Motor neuron (in vitro differentiated cells): Measurements from ENCODE around the gene PAPPA2. TPM values are rescaled to one million over a fixed set of nuclear protein-coding genes. Genes with fewer than 3 reads are reported as not detected.
"Not testable (repeated sequence)": the region's sequence is repeated elsewhere in the genome, so short reads cannot be mapped to it uniquely, and the experiment has no call there.

Experiments used
- ATAC-seq, 8 experiments: fragments of 200-7000 bp; cut with Tn5 transposase; replicated peaks in 6 of 8; 2 replicates each; pipeline ENCODE4 v1.8.0; 2021; ENCODE audit warnings: mild to moderate bottlenecking in 8 of 8, moderate library complexity in 8 of 8
- H3K27ac ChIP-seq, 2 donors: fragments of 250-450 bp; sonication (Bioruptor Pico); 2 replicates each; pipeline ENCODE4 v1.9.0; 2021; ENCODE audit warnings: antibody characterized with exemption in 2 of 2, mild to moderate bottlenecking in 2 of 2, moderate library complexity in 1 of 2
- H3K4me1 ChIP-seq, 2 donors: fragments of 250-450 bp; sonication (Bioruptor Pico); replicated peaks in 1 of 2; 2 replicates each; pipeline ENCODE4 v1.6.1; 2021; ENCODE audit warnings: antibody characterized with exemption in 2 of 2, mild to moderate bottlenecking in 2 of 2, moderate library complexity in 1 of 2
- H3K4me3 ChIP-seq, 5 donors: fragments of 250-450 bp; sonication (Bioruptor Pico); 2 replicates each; pipeline ENCODE4 v1.9.0; 2021; ENCODE audit warnings: antibody characterized with exemption in 5 of 5, mild to moderate bottlenecking in 5 of 5, moderate library complexity in 4 of 5
- WGBS, 10 experiments: fragments of 450-650 bp; shearing (Covaris generic); methylation state at CpG; one replicate each; pipeline ENCODE4 v1.0.0; 2022; 5-methylcytosine and 5-hydroxymethylcytosine counted together
- in situ Hi-C, 9 experiments: fragments of 400-800 bp; cut with MboI; loops; one replicate each; pipeline ENCODE4 v1.15.0; 2021; ENCODE audit warnings: low sequenced_read_pairs in 9 of 9, low pct_unique_long_range_greater_than_20kb in 2 of 9; ENCODE audit not compliant: unreplicated experiment in 9 of 9
- total RNA-seq, 8 experiments: library from RNA; unstranded; fragments of 300-600 nt; gene quantifications; 2 replicates each; pipeline versions ENCODE4 v1.2.3 to v1.2.4, GENCODE V29; 2022

The PAPPA2 gene
- total RNA-seq, 8 experiments from 2014 or later = 1.8 to 82.0 (median 7.1) TPM

DNA sequence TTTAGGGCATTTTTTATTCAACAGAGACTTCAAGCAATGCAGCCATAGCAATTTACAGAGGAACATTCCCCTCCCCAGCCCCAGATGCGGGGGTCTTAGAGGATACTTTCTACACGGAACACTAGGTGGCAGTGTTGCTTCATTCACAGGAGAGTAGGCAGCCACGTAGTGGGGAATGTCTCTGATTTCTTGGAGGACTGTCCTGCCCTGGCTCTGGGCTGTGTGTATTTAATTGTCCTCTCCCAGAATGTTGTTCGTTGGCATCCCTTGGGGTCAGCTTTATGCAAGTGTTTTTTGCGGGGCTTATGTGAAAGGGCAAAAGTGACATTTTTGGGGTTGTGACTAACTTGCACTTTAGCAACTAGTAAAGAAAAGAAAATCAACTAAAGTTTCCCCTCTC is 96.9 kb downstream of the PAPPA2 start:
- Histone ChIP-seq H3K4me1 (peaks cover 0 to 3% of the 10 kb centered on the region in 2 donors), H3K27ac (no peak overlapping the region), H3K4me3 (no peak overlapping the region)
- in situ Hi-C loops = loop anchor here in 7 of 9 experiments (10.0 to 25.0 kb wide), 6 partner anchors 95 to 302 kb away; partner anchors contain the start of gene PAPPA2 (in 1 of the 7)
- peak; percentile 92 to 100 (median 97) for ATAC-seq
- WGBS, 10 experiments = 0 to 15% (median 0%) methylated on average over 2 to 5 of the region's 5 CpGs; no CpG with 5 or more reads in 3 of the 10 experiments

DNA sequence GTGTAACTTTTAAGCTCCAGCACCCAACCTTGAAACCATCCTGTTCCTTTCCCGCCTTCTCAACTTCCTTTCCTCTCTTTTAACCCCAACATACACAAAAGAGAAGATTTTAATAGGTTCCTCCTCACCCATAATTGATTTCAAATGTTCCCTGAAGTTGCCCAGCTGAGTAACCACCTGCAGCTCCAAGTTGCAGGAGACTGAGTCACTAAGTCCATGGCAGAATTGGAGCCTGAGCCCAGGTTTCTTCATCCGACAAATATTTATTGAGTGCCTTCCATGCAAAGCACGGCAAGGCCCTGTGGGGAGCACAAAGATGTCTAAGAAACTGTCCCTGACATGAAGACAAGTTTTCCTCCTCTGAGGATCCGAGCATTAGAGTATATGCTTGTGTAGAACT is 97.7 kb downstream of the PAPPA2 start:
- no peak for ATAC-seq
- in situ Hi-C loops = loop anchor here in 7 of 9 experiments (10.0 to 25.0 kb wide), 5 partner anchors 127 to 302 kb away; no protein-coding TSS in a partner anchor

DNA sequence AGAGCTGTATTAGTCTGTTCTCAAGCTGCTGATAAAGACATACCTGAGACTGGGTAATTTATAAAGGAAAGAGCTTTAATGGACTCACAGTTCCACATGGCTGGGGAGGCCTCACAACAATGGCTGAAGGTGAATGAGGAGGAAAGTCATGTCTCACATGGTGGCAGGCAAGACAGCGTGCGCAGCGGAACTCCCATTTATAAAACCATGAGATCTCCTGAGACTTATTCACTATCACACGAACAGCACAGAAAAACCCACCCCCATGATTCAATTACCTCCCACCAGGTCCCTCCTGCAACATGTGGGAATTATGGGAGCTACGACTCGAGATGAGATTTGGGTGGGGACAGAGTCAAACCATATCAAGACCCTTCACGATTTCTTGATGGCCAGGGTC is 98.8 kb downstream of the PAPPA2 start:
- not testable (repeated sequence) for ATAC-seq

More for the DNA sequence above, 97.7 kb downstream of the PAPPA2 start:
- H3K4me1 ChIP-seq = no peaks in the 10 kb centered on the region
- 14 to 98% (median 79%) methylated on average over 2 to 4 of the region's 4 CpGs; no CpG with 5 or more reads in 1 of the 10 experiments for WGBS, 10 experiments
- H3K4me3 ChIP-seq = no peak overlapping the region
- H3K27ac ChIP-seq = no peak overlapping the region

DNA sequence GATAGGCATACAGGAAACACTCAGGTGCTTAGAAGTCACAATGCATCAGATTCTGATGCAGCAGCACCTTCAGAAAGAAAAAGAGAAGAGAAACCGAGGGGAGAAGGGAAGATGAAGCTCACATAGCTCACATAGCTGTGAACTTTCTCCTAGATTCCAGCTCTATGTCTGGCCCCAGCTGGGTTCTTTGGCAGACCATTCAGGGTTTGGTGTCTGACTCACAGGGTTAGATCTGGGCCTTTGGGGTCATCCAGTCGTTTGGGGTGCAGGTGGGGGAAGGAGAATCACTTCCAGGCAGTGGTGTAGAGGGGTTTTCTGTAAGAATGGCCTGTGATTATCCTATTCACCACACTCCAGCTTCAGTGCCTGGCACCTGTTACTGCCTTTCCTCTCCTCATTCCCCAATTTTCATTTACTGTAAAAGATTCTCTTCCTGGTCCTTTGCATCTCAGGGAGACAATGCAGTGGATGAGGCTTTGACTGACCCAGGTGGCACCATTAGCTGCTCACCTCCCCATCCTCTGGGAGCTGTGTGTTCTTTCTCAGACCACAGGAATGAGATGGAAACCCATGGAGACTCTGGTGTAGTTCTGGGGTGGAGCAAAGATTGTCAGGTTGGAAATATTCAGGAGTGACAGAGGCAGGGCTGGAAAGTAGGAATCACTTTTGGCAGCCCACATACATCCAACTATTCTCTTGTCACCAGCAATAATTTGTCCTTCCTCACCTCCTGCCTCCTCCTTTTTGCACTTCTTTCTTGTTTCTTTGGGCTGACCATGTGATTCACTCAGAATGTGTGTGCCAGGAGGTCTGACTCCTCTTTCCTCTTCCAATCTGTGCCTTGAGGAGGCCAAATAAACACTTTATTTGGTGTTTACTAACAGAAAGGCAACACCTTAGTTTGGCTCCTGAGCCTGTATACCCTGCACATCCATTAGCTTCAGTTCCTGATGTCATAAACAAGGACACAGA is 103.3 kb downstream of the PAPPA2 start:
- WGBS, 10 experiments = 0 to 51% (median 17%) methylated on average over 1 to 2 of the region's 2 CpGs; no CpG with 5 or more reads in 5 of the 10 experiments
- ATAC-seq = no peak
- Histone ChIP-seq H3K27ac (no peak overlapping the region), H3K4me1 (no peaks in the 10 kb centered on the region), H3K4me3 (no peak overlapping the region)
- in situ Hi-C loops = loop anchor here in 7 of 9 experiments (10.0 to 25.0 kb wide), 5 partner anchors 121 to 296 kb away; no protein-coding TSS in a partner anchor

More for the DNA sequence above, 98.8 kb downstream of the PAPPA2 start:
- in situ Hi-C loops = loop anchor here in 7 of 9 experiments (10.0 to 25.0 kb wide), 5 partner anchors 126 to 301 kb away; no protein-coding TSS in a partner anchor
- H3K4me1 ChIP-seq, H3K27ac ChIP-seq, H3K4me3 ChIP-seq: not testable (repeated sequence)
- 40 to 100% (median 83%) methylated on average over 1 to 7 of the region's 7 CpGs; no CpG with 5 or more reads in 3 of the 10 experiments for whole genome bisulfite sequencing, 10 experiments

DNA sequence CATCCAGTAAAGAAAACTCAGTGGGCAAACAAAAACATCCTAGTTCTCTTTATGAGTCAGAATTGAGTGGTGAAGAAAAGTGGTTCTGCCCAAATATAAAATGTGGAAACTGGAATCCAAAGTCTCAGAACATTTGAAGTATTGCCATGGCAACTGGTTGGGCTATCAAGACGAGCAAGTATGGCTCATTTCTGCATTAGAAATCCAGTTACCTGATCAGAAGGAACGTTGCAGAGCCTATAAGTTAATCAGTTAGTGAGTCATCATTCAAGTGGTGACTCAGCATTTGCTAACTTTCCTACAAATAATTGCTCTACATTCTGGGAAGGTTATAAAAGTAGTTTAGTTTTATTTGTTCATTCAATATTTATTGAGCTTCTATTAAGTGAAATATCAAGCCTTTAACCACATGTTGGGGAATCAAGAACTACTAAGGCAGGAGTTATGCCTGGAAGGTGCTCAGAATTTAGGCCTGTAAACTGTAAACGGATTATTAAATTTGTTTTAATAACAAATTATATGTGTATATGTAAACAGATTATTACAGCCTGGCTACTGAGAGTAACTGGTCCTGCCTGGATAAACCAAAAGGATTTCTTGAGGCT is 104.3 kb downstream of the PAPPA2 start:
- Histone ChIP-seq H3K4me3 (no peak overlapping the region), H3K4me1 (no peaks in the 10 kb centered on the region), H3K27ac (no peak overlapping the region)
- WGBS, 10 experiments = 0 to 92% (median 27%) methylated on average over 1 to 3 of the region's 3 CpGs
- in situ Hi-C loops = loop anchor here in 7 of 9 experiments (10.0 to 25.0 kb wide), 5 partner anchors 120 to 295 kb away; no protein-coding TSS in a partner anchor
- ATAC-seq = peak in 2 of 8 experiments; percentile 48 to 63

DNA sequence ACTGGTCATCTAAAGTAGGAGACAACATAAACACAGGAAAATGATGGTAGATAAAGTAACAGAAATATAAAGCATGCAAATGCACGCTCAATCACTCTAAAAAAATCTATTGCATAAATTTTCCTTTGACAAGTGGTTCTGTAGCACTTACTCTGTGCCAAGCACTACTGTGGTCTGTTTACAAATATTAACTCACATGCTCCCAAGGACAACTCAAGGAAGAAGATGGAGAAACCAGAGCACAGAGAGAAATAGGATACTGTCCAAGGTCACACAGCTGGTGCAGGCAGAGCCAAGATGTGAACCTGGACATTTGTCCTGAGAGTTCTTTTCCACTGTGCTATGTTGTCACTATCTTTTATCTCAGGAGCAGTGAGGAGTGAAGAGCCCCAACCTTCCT is 105.2 kb downstream of the PAPPA2 start:
- ATAC-seq = no peak
- no peak overlapping the region for H3K4me3 ChIP-seq
- WGBS, 10 experiments = 56 to 100% (median 84%) methylated on average over 1 of the region's 1 CpG; no CpG with 5 or more reads in 2 of the 10 experiments
- in situ Hi-C loops = loop anchor here in 7 of 9 experiments (10.0 to 25.0 kb wide), 5 partner anchors 119 to 294 kb away; no protein-coding TSS in a partner anchor
- no peak overlapping the region for H3K27ac ChIP-seq
- H3K4me1 ChIP-seq = no peaks in the 10 kb centered on the region

DNA sequence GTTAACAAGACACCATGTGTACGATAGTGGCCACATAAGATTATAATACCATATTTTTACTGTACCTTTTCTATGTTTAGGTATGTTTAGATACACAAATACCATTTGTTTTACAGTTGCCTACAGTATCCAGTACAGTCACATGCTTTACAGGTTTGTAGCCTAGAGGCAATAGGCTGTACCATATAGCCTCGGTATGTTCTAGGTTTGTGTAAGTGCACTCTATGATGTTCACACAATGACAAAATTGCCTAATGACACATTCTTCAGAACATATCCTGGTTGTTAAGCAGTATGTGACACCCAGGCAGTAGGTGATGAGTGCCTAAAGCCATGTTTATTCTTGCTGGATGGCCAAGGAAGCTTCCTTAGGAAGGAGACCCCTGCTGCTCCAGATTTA is 111.8 kb downstream of the PAPPA2 start:
- WGBS, 10 experiments = 44 to 100% (median 88%) methylated on average over 1 to 2 of the region's 2 CpGs; no CpG with 5 or more reads in 2 of the 10 experiments
- in situ Hi-C loops = loop anchor here in 6 of 9 experiments (25.0 kb wide), 4 partner anchors 113 to 288 kb away; no protein-coding TSS in a partner anchor
- Histone ChIP-seq H3K27ac (no peak overlapping the region), H3K4me1 (no peaks in the 10 kb centered on the region), H3K4me3 (no peak overlapping the region)
- no peak for ATAC-seq

DNA sequence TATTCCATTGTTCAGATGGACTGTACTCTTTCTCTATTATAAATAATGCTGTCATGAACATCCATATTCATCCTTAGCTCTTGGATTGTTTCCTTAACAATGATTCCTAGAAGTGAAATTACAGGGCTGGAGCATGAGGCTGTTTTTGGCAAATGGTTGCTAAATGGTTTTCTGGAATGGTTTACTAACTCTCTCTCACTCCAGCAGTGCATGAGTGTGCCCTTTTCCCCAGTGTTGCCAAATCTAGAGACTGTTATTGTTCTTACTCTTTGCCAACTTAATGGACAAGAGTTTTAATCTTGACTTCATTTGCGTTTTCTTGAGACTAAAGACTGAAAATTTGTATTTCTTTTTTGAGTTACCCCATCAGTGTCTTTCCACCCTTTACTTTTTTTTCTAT is 113.0 kb downstream of the PAPPA2 start:
- Histone ChIP-seq H3K4me1 (no peaks in the 10 kb centered on the region), H3K27ac (no peak overlapping the region), H3K4me3 (no peak overlapping the region)
- WGBS, 10 experiments = 20 to 85% (median 71%) methylated on average over 1 of the region's 1 CpG; no CpG with 5 or more reads in 3 of the 10 experiments
- in situ Hi-C loops = no loop called here
- ATAC-seq = no peak

DNA sequence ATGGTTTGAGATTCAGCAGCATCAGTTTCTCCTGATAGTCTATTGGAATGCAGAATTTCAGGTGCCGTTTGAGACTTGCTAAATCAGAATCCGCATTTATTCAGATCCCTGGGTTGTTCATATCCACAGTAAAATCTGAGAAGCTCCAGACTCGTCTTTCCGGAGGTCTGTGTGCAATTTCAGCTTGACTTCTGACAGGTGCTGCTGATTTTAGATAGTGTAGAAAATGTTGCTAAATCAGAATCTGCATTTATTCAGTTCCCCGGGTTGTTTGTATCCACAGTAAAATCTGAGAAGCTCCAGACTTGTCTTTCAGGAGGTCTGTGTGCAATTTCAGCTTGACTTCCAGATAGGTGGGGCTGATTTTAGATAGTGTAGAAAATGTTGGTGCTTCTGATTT is 113.7 kb downstream of the PAPPA2 start:
- no peaks in the 10 kb centered on the region for H3K4me1 ChIP-seq
- no peak overlapping the region for H3K4me3 ChIP-seq
- in situ Hi-C loops = no loop called here
- no peak overlapping the region for H3K27ac ChIP-seq
- ATAC-seq = no peak
- 31 to 93% (median 80%) methylated on average over 1 to 5 of the region's 5 CpGs; no CpG with 5 or more reads in 2 of the 10 experiments for WGBS, 10 experiments

DNA sequence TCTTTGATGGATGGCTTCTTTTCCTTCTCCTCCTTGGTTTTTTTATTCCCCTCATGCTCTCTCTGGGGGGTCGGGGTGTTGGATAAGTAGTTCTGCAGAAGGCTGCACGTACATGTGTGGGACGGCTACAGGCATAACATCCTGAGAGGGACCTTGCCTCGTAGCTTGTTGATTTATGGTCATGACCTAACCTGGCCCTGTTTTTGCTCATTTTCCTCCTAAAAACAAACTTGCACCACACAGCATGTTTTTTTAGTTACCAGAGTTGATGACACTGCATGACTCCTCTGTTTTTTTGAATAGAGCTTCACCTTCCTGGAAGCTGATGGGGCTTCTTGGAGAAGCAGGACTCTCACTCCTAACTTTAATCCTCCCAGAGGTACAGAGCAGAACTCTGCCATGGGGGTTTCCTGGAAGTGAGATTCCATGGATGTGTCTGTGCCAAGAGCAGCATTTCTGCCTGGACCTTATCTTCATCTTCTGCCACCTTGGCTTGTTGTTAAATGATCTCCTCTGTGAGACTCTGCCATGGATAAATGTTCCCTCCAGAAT is 114.7 kb downstream of the PAPPA2 start:
- WGBS, 10 experiments = 7 to 71% (median 56%) methylated on average over 3 to 4 of the region's 4 CpGs; no CpG with 5 or more reads in 3 of the 10 experiments
- in situ Hi-C loops = no loop called here
- no peaks in the 10 kb centered on the region for H3K4me1 ChIP-seq
- ATAC-seq = peak in 1 of 8 experiments; percentile 47
- no peak overlapping the region for H3K4me3 ChIP-seq
- H3K27ac ChIP-seq = no peak overlapping the region

DNA sequence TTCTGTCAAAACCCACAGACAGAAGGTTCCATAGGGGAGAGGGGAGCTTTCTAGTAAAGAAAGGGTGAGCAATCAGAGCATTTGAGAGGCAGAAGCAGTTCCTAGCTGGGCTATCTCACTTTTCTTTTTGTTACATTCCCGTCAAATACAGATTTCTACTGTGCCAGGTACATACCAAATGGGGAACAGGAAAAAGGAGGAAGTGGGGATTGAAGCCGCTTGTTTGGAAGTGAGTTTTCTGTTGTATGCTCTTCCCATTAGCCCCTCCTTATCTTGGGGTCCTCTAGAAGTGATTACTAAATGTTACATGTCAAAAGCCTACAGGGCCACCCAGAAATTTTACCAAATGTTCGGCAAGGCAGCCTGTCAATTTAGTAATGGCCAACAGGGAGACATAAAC is 116.1 kb downstream of the PAPPA2 start:
- WGBS, 10 experiments = 46 to 92% (median 86%) methylated on average over 1 to 3 of the region's 3 CpGs; no CpG with 5 or more reads in 1 of the 10 experiments
- Histone ChIP-seq H3K27ac (no peak overlapping the region), H3K4me1 (no peaks in the 10 kb centered on the region), H3K4me3 (no peak overlapping the region)
- ATAC-seq = no peak
- in situ Hi-C loops = no loop called here

DNA sequence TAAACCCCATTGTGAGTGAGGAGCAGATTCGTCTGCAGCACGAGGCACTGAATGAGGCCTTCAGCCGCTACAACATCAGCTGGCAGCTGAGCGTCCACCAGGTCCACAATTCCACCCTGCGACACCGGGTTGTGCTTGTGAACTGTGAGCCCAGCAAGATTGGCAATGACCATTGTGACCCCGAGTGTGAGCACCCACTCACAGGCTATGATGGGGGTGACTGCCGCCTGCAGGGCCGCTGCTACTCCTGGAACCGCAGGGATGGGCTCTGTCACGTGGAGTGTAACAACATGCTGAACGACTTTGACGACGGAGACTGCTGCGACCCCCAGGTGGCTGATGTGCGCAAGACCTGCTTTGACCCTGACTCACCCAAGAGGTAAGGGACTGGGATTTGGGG is 132.2 kb downstream of the PAPPA2 start:
- no peak overlapping the region for H3K27ac ChIP-seq
- ATAC-seq = no peak
- no peaks in the 10 kb centered on the region for H3K4me1 ChIP-seq
- H3K4me3 ChIP-seq = no peak overlapping the region
- 25 to 100% (median 83%) methylated on average over 1 to 14 of the region's 16 CpGs; no CpG with 5 or more reads in 2 of the 10 experiments for WGBS, 10 experiments
- in situ Hi-C loops = no loop called here
